Measurements from ENCODE around the gene PPIG. TPM values are rescaled to one million over a fixed set of nuclear protein-coding genes. Genes with fewer than 3 reads are reported as not detected.
A peak's percentile ranks its signal among the peaks of the same experiment; 100 is the strongest.
"Not testable (repeated sequence)": the region's sequence is repeated elsewhere in the genome, so short reads cannot be mapped to it uniquely, and the experiment has no call there.

PPIG gene
- total RNA-seq, 8 experiments from 2014 or later = 42.9 to 59.6 (median 52.2) TPM

- no peak overlapping the region for H3K4me3 ChIP-seq
- H3K27ac ChIP-seq = no peak overlapping the region
- ATAC-seq (replicated peaks in 6 of 8) = no peak
- in situ Hi-C loops (cut with MboI; ENCODE audit: low pct_unique_long_range_greater_than_20kb in 2 of 9, low sequenced_read_pairs in 9 of 9, unreplicated experiment in 9 of 9) = no loop called here
- 40 to 100% (median 85%) methylated on average over 1 of the region's 2 CpGs; no CpG with 5 or more reads in 6 of the 10 experiments for WGBS, 10 experiments
- no peaks in the 10 kb centered on the region for H3K4me1 ChIP-seq (replicated peaks in 1 of 2)
Observed at GRCh38 chr2:169609264-169609663, 25.1 kb downstream of the PPIG start.

GRCh38 chr2:169613876-169614275, 29.7 kb downstream of the PPIG start:
- no peak overlapping the region for H3K4me3 ChIP-seq
- in situ Hi-C loops (cut with MboI; ENCODE audit: low pct_unique_long_range_greater_than_20kb in 2 of 9, low sequenced_read_pairs in 9 of 9, unreplicated experiment in 9 of 9) = no loop called here
- no peaks in the 10 kb centered on the region for H3K4me1 ChIP-seq (replicated peaks in 1 of 2)
- no peak for ATAC-seq (replicated peaks in 6 of 8)
- 63 to 100% (median 92%) methylated on average over 2 of the region's 2 CpGs; no CpG with 5 or more reads in 1 of the 10 experiments for WGBS, 10 experiments
- H3K27ac ChIP-seq = no peak overlapping the region

GRCh38 chr2:169615982-169616381, 31.8 kb downstream of the PPIG start:
- H3K27ac ChIP-seq; H3K4me3 ChIP-seq; in situ Hi-C loops (cut with MboI; ENCODE audit: low pct_unique_long_range_greater_than_20kb in 2 of 9, low sequenced_read_pairs in 9 of 9, unreplicated experiment in 9 of 9); ATAC-seq (replicated peaks in 6 of 8); H3K4me1 ChIP-seq (replicated peaks in 1 of 2): not testable (repeated sequence)
- 33 to 100% (median 100%) methylated on average over 1 of the region's 1 CpG; no CpG with 5 or more reads in 3 of the 10 experiments for WGBS, 10 experiments

GRCh38 chr2:169619946-169620345, 35.8 kb downstream of the PPIG start:
- in situ Hi-C loops (cut with MboI; ENCODE audit: low pct_unique_long_range_greater_than_20kb in 2 of 9, low sequenced_read_pairs in 9 of 9, unreplicated experiment in 9 of 9) = no loop called here
- WGBS, 10 experiments = 2 to 100% (median 57%) methylated on average over 1 to 3 of the region's 3 CpGs
- Histone ChIP-seq H3K4me3 (no peak overlapping the region), H3K27ac (no peak overlapping the region), H3K4me1 (replicated peaks in 1 of 2) (peaks cover 0 to 5% of the 10 kb centered on the region in 2 donors)
- no peak for ATAC-seq (replicated peaks in 6 of 8)

GRCh38 chr2:169620509-169620908, 36.4 kb downstream of the PPIG start:
- WGBS, 10 experiments = 50 to 100% (median 87%) methylated on average over 1 of the region's 1 CpG
- no peak overlapping the region for H3K4me3 ChIP-seq
- H3K4me1 ChIP-seq (replicated peaks in 1 of 2) = peaks cover 0 to 5% of the 10 kb centered on the region in 2 donors
- ATAC-seq (replicated peaks in 6 of 8) = no peak
- no peak overlapping the region for H3K27ac ChIP-seq
- in situ Hi-C loops (cut with MboI; ENCODE audit: low pct_unique_long_range_greater_than_20kb in 2 of 9, low sequenced_read_pairs in 9 of 9, unreplicated experiment in 9 of 9) = no loop called here

- in situ Hi-C loops (cut with MboI; ENCODE audit: low pct_unique_long_range_greater_than_20kb in 2 of 9, low sequenced_read_pairs in 9 of 9, unreplicated experiment in 9 of 9) = no loop called here
- no peak overlapping the region for H3K27ac ChIP-seq
- peak in 1 of 8 experiments; percentile 77 for ATAC-seq (replicated peaks in 6 of 8)
- 73 to 100% (median 89%) methylated on average over 1 to 3 of the region's 4 CpGs; no CpG with 5 or more reads in 2 of the 10 experiments for WGBS, 10 experiments
- H3K4me1 ChIP-seq (replicated peaks in 1 of 2) = peaks cover 0 to 5% of the 10 kb centered on the region in 2 donors
- H3K4me3 ChIP-seq = no peak overlapping the region
Observed at GRCh38 chr2:169623235-169623634, 39.1 kb downstream of the PPIG start.

- H3K4me3 ChIP-seq = no peak overlapping the region
- in situ Hi-C loops (cut with MboI; ENCODE audit: low pct_unique_long_range_greater_than_20kb in 2 of 9, low sequenced_read_pairs in 9 of 9, unreplicated experiment in 9 of 9) = no loop called here
- peaks cover 0 to 5% of the 10 kb centered on the region in 2 donors for H3K4me1 ChIP-seq (replicated peaks in 1 of 2)
- no peak for ATAC-seq (replicated peaks in 6 of 8)
- H3K27ac ChIP-seq = no peak overlapping the region
- 73 to 100% (median 90%) methylated on average over 1 to 3 of the region's 3 CpGs; no CpG with 5 or more reads in 1 of the 10 experiments for WGBS, 10 experiments
Observed at GRCh38 chr2:169625781-169626180, 41.6 kb downstream of the PPIG start.

GRCh38 chr2:169636440-169637097, 52.4 kb downstream of the PPIG start:
- Histone ChIP-seq H3K4me3 (no peak overlapping the region), H3K27ac (no peak overlapping the region), H3K4me1 (replicated peaks in 1 of 2) (no peaks in the 10 kb centered on the region)
- in situ Hi-C loops (cut with MboI; ENCODE audit: low pct_unique_long_range_greater_than_20kb in 2 of 9, low sequenced_read_pairs in 9 of 9, unreplicated experiment in 9 of 9) = no loop called here
- ATAC-seq (replicated peaks in 6 of 8) = no peak
- WGBS, 10 experiments = 90 to 100% (median 97%) methylated on average over 4 to 8 of the region's 8 CpGs; no CpG with 5 or more reads in 1 of the 10 experiments

- in situ Hi-C loops (cut with MboI; ENCODE audit: low pct_unique_long_range_greater_than_20kb in 2 of 9, low sequenced_read_pairs in 9 of 9, unreplicated experiment in 9 of 9) = no loop called here
Observed at GRCh38 chr2:169637620-169638019, 53.5 kb downstream of the PPIG start.

GRCh38 chr2:169640104-169640503, 56.0 kb downstream of the PPIG start:
- H3K27ac ChIP-seq = no peak overlapping the region
- in situ Hi-C loops (cut with MboI; ENCODE audit: low pct_unique_long_range_greater_than_20kb in 2 of 9, low sequenced_read_pairs in 9 of 9, unreplicated experiment in 9 of 9) = no loop called here
- ATAC-seq (replicated peaks in 6 of 8) = no peak
- no peak overlapping the region for H3K4me3 ChIP-seq
- no peaks in the 10 kb centered on the region for H3K4me1 ChIP-seq (replicated peaks in 1 of 2)
- 94 to 100% (median 100%) methylated on average over 1 to 2 of the region's 2 CpGs; no CpG with 5 or more reads in 3 of the 10 experiments for WGBS, 10 experiments

More at GRCh38 chr2:169637620-169638019, 53.5 kb downstream of the PPIG start:
- 79 to 100% (median 91%) methylated on average over 2 to 3 of the region's 3 CpGs for WGBS, 10 experiments
- Histone ChIP-seq H3K27ac (no peak overlapping the region), H3K4me1 (replicated peaks in 1 of 2) (no peaks in the 10 kb centered on the region), H3K4me3 (no peak overlapping the region)
- no peak for ATAC-seq (replicated peaks in 6 of 8)

- no peak for ATAC-seq (replicated peaks in 6 of 8)
- 83 to 100% (median 94%) methylated on average over 1 to 2 of the region's 2 CpGs; no CpG with 5 or more reads in 4 of the 10 experiments for WGBS, 10 experiments
- Histone ChIP-seq H3K4me3 (no peak overlapping the region), H3K27ac (no peak overlapping the region), H3K4me1 (replicated peaks in 1 of 2) (no peaks in the 10 kb centered on the region)
- in situ Hi-C loops (cut with MboI; ENCODE audit: low pct_unique_long_range_greater_than_20kb in 2 of 9, low sequenced_read_pairs in 9 of 9, unreplicated experiment in 9 of 9) = no loop called here
Observed at GRCh38 chr2:169641464-169641863, 57.3 kb downstream of the PPIG start.

- no peak overlapping the region for H3K27ac ChIP-seq
- ATAC-seq (replicated peaks in 6 of 8) = no peak
- H3K4me1 ChIP-seq (replicated peaks in 1 of 2) = no peaks in the 10 kb centered on the region
- WGBS, 10 experiments = 44 to 100% (median 86%) methylated on average over 1 to 3 of the region's 3 CpGs
- H3K4me3 ChIP-seq = no peak overlapping the region
- in situ Hi-C loops (cut with MboI; ENCODE audit: low pct_unique_long_range_greater_than_20kb in 2 of 9, low sequenced_read_pairs in 9 of 9, unreplicated experiment in 9 of 9) = no loop called here
Observed at GRCh38 chr2:169644173-169644572, 60.0 kb downstream of the PPIG start.

- Histone ChIP-seq H3K4me3 (no peak overlapping the region), H3K27ac (no peak overlapping the region), H3K4me1 (replicated peaks in 1 of 2) (no peaks in the 10 kb centered on the region)
- ATAC-seq (replicated peaks in 6 of 8) = no peak
- in situ Hi-C loops (cut with MboI; ENCODE audit: low pct_unique_long_range_greater_than_20kb in 2 of 9, low sequenced_read_pairs in 9 of 9, unreplicated experiment in 9 of 9) = no loop called here
- 78 to 100% (median 95%) methylated on average over 1 to 2 of the region's 2 CpGs; no CpG with 5 or more reads in 1 of the 10 experiments for WGBS, 10 experiments
Observed at GRCh38 chr2:169647496-169647895, 63.3 kb downstream of the PPIG start.

GRCh38 chr2:169649278-169649677, 65.1 kb downstream of the PPIG start:
- 75 to 100% (median 93%) methylated on average over 1 of the region's 1 CpG; no CpG with 5 or more reads in 2 of the 10 experiments for WGBS, 10 experiments
- Histone ChIP-seq H3K4me3 (no peak overlapping the region), H3K27ac (no peak overlapping the region), H3K4me1 (replicated peaks in 1 of 2) (no peaks in the 10 kb centered on the region)
- no peak for ATAC-seq (replicated peaks in 6 of 8)
- in situ Hi-C loops (cut with MboI; ENCODE audit: low pct_unique_long_range_greater_than_20kb in 2 of 9, low sequenced_read_pairs in 9 of 9, unreplicated experiment in 9 of 9) = no loop called here

All from motor neuron (in vitro differentiated cells).